Lower lobe of right lung (tissue), 2 donors: ENCODE results near the gene FCAMR. TPM values are rescaled to one million over a fixed set of nuclear protein-coding genes. Genes with fewer than 3 reads are reported as not detected.

Experiments
- ATAC-seq, 2 donors: fragments of 200-7000 bp; cut with Tn5 transposase; one replicate each; pipeline ENCODE4 v1.9.1; 2020 to 2022; ENCODE audit warnings: mild to moderate bottlenecking in 2 of 2, moderate library complexity in 2 of 2
- DNase-seq: peaks from one replicate; pipeline ENCODE4 v3.0.0-alpha.2; 2020
- H3K27ac ChIP-seq: fragments of 200-600 bp; one replicate; pipeline ENCODE4 v1.8.0; 2022
- H3K27me3 ChIP-seq: fragments of 200-600 bp; one replicate; pipeline ENCODE4 v1.8.0; 2022; ENCODE audit warnings: low read depth
- H3K36me3 ChIP-seq: fragments of 200-600 bp; one replicate; pipeline ENCODE4 v1.8.0; 2022; ENCODE audit warnings: mild to moderate bottlenecking
- H3K4me1 ChIP-seq: fragments of 200-600 bp; one replicate; pipeline ENCODE4 v1.8.0; 2022
- H3K4me3 ChIP-seq: fragments of 200-600 bp; one replicate; pipeline ENCODE4 v1.8.0; 2022; ENCODE audit warnings: mild to moderate bottlenecking
- H3K9me3 ChIP-seq: fragments of 200-600 bp; one replicate; pipeline ENCODE4 v1.8.0; 2022
- intact Hi-C: fragments of 100-400 bp; cut with DNase I; formaldehyde crosslinking; loops from one replicate; pipeline ENCODE4 v1.11.0; 2022
- total RNA-seq: library from RNA; stranded (reverse); fragmentation: NEBNext Ultra II Directional; extraction: Animal tissue kit (Norgen Biotek cat#: 25700); gene quantifications from one replicate; pipeline ENCODE4 v1.2.1, GENCODE V29; 2021
- TF ChIP-seq, protein P1 (sequence below): fragments of 200-600 bp; IDR thresholded peaks from one replicate; pipeline ENCODE4 v1.8.0; 2022; ENCODE audit warnings: antibody characterized with exemption, mild to moderate bottlenecking
- donor health status: DM: no; HTN: yes; CAD: no; lungs with severe emphysema.

Gene FCAMR
- total RNA-seq, 1 donor from 2014 or later = not detected

DNA sequence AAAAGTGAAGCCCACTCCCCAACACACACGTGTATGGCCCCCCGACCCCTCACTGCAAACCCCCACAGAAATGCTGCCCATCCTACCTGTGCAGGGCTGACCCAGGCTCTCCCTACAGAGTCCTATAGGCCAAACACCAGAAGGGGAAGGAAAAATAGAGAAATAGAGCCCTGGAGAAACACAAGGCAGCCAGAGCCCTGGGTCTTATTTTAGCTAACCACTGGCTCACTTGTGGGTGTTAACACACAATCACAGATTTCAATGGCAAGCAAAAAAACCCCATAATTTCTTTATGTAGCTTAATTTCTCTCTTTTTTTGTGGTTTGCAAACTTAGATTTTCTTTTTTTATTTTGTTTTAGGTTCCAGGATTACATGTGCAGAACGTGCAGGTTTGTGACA is 23.0 kb downstream of the FCAMR start:
- TF ChIP-seq, protein P1, sequence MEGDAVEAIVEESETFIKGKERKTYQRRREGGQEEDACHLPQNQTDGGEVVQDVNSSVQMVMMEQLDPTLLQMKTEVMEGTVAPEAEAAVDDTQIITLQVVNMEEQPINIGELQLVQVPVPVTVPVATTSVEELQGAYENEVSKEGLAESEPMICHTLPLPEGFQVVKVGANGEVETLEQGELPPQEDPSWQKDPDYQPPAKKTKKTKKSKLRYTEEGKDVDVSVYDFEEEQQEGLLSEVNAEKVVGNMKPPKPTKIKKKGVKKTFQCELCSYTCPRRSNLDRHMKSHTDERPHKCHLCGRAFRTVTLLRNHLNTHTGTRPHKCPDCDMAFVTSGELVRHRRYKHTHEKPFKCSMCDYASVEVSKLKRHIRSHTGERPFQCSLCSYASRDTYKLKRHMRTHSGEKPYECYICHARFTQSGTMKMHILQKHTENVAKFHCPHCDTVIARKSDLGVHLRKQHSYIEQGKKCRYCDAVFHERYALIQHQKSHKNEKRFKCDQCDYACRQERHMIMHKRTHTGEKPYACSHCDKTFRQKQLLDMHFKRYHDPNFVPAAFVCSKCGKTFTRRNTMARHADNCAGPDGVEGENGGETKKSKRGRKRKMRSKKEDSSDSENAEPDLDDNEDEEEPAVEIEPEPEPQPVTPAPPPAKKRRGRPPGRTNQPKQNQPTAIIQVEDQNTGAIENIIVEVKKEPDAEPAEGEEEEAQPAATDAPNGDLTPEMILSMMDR = no peak
- no peak overlapping the region for H3K4me3 ChIP-seq
- intact Hi-C loops = no loop called here
- H3K9me3 ChIP-seq = no peaks in the 10 kb centered on the region
- H3K27me3 ChIP-seq = peaks cover 5% of the 10 kb centered on the region
- H3K36me3 ChIP-seq = no peaks in the 10 kb centered on the region
- DNase-seq (no peak), ATAC-seq (no peak)
- H3K4me1 ChIP-seq = peaks cover 7% of the 10 kb centered on the region
- H3K27ac ChIP-seq = no peak overlapping the region

DNA sequence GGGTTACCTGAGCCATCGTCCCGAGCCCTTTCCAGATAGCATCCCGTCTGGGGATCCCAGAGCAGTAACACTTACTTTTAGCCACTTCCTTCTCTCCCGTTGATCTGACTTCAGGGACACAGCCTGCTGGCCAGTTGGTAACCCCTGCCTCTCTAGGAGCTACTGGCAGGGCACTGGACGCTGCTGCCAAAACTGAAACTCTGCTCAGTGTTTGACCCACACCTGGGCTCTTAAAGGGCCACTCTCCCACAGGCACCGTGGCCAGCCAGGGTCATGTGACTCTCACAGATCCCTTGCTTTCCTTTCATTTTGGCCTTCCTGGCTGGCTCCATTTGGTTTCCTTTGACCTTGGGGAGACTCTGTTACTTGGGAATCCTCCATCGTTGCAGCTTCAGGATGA is 24.0 kb downstream of the FCAMR start, which contains the start of gene PIGR:
Gene PIGR (minus strand): TSS at position 206 of the 400 bp plus-strand sequence. CDS start 5,935 bp downstream, outside the sequence.
- ATAC-seq (peak; percentile 73 to 84), DNase-seq (peak; percentile 72)
- Histone ChIP-seq H3K36me3 (no peaks in the 10 kb centered on the region), H3K27me3 (peaks cover 5% of the 10 kb centered on the region), H3K9me3 (no peaks in the 10 kb centered on the region), H3K27ac (peak within 1 kb of the TSS; percentile 56), H3K4me3 (peak within 1 kb of the TSS; percentile 50), H3K4me1 (peaks cover 1% of the 10 kb centered on the region)
- TF ChIP-seq, protein P1 = no peak
- intact Hi-C loops = no loop called here

DNA sequence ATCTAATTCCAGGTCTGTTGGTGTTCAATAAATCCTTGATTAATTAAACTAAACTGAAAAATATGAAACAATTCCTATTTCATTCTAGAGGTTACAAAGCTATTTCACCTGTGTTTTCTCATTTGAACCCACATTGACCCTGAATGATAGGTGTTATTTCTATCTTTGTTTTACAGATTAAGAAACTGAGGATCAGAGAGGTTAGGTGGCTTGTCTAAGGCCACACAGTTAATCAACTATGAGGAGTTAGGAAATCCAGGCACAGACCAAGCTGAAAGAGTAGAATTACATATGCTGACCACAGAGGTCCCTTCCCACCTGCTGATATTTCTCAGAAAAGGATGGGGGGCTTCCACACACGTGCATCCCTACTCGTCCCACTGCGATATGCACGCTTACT is 24.5 kb downstream of the FCAMR start:
- no peak for ATAC-seq
- TF ChIP-seq, protein P1 = no peak
- intact Hi-C loops = no loop called here
- H3K4me3 ChIP-seq = peak overlapping the region; percentile 50
- no peaks in the 10 kb centered on the region for H3K9me3 ChIP-seq
- H3K36me3 ChIP-seq = no peaks in the 10 kb centered on the region
- H3K27me3 ChIP-seq = peaks cover 5% of the 10 kb centered on the region
- peaks cover 6% of the 10 kb centered on the region for H3K4me1 ChIP-seq
- peak overlapping the region; percentile 56 for H3K27ac ChIP-seq
- DNase-seq = no peak

DNA sequence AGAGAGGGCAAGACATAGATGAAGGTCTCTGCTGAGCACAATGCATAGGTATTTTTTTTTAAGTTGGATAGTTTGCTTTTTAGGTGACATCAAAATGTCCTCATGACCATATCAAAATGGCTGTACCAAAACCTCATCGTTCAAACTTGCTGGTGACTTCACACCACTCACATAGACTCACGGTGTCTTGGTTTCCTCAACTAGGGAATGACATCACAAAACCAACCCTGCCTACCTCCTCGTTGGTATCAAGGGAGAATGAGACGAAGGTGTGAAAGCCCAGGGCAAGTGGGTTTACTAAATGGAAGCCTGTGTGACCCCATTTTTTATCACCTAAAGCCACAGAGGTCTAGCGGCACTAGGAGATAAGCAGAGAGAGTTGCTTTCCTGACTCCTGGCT is 25.6 kb downstream of the FCAMR start:
- peaks cover 6% of the 10 kb centered on the region for H3K4me1 ChIP-seq
- no peaks in the 10 kb centered on the region for H3K9me3 ChIP-seq
- peak overlapping the region; percentile 56 for H3K27ac ChIP-seq
- peaks cover 4% of the 10 kb centered on the region for H3K36me3 ChIP-seq
- TF ChIP-seq, protein P1 = no peak
- DNase-seq (no peak), ATAC-seq (no peak)
- intact Hi-C loops = no loop called here
- peaks cover 5% of the 10 kb centered on the region for H3K27me3 ChIP-seq
- peak overlapping the region; percentile 50 for H3K4me3 ChIP-seq

DNA sequence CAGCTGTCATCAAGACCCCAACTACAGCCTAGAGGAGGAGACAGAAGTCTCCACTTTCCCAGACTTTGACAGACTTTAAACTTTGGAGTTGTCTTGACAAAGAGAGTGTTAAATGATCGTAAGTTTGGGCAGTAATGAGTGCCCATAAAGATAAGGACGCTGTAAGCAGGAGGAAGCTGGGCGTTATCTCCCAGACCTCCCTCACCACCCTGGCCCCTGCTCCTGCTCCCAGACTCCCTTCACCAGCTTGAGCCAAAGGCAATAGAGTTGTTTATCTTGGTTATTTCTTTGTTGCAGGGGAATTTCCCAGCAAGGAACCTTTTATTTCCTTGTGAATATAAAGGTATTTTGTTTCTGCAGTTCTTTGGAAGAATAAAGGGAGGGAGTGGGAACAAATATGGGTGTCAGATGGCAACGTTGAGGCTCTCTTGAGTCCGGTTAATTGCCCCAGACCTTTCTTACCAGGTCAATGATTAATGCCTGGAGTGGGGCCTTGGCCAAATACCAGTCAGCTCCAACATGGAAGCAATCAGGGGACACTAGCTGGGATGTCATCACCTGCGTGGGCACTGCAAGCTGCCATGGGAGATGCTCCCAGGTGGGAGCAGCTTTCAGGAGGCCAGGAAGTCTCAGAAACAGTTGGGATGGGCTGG is 28.4 kb downstream of the FCAMR start:
- Histone ChIP-seq H3K27me3 (peaks cover 5% of the 10 kb centered on the region), H3K27ac (no peak overlapping the region), H3K9me3 (no peaks in the 10 kb centered on the region), H3K4me3 (no peak overlapping the region), H3K36me3 (peaks cover 19% of the 10 kb centered on the region), H3K4me1 (peaks cover 6% of the 10 kb centered on the region)
- ATAC-seq (peak in 1 of 2 donors; percentile 47), DNase-seq (no peak)
- TF ChIP-seq, protein P1 = no peak
- intact Hi-C loops = no loop called here
